Measurements from ENCODE around the gene GLI1.

DNA sequence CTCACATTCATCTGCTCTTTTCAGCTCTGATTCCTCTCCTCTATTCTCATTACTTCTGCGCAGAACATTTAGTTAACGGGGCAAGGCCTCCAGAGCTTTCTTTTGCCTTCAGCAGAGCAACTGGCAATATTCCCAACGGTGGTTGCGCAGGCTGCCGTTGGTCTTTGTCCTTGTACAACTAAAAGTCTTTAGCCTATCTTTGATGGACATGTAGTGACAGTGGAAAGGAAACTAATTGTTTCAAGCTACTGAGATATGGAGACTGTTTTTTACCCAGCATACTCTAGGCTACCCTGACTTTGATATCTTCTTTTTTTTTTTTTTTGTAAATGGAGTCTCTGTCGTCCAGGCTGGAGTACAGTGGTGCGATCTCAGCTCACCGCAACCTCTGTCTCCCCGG lies 41.3 kb upstream of the GLI1 start:
- TF ChIP-seq, protein P1, sequence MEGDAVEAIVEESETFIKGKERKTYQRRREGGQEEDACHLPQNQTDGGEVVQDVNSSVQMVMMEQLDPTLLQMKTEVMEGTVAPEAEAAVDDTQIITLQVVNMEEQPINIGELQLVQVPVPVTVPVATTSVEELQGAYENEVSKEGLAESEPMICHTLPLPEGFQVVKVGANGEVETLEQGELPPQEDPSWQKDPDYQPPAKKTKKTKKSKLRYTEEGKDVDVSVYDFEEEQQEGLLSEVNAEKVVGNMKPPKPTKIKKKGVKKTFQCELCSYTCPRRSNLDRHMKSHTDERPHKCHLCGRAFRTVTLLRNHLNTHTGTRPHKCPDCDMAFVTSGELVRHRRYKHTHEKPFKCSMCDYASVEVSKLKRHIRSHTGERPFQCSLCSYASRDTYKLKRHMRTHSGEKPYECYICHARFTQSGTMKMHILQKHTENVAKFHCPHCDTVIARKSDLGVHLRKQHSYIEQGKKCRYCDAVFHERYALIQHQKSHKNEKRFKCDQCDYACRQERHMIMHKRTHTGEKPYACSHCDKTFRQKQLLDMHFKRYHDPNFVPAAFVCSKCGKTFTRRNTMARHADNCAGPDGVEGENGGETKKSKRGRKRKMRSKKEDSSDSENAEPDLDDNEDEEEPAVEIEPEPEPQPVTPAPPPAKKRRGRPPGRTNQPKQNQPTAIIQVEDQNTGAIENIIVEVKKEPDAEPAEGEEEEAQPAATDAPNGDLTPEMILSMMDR (IDR thresholded peaks at IDR 0.05): no peak
- no peak for TF ChIP-seq POLR2AphosphoS5 (IDR thresholded peaks at IDR 0.05)
- no peak for TF ChIP-seq EP300 (IDR thresholded peaks at IDR 0.05)
